ENCODE data around the gene PINK1. TPM values are rescaled to one million over a fixed set of nuclear protein-coding genes. Genes with fewer than 3 reads are reported as not detected.

The PINK1 gene
- total RNA-seq, 1 donor, result 61.3 TPM

DNA sequence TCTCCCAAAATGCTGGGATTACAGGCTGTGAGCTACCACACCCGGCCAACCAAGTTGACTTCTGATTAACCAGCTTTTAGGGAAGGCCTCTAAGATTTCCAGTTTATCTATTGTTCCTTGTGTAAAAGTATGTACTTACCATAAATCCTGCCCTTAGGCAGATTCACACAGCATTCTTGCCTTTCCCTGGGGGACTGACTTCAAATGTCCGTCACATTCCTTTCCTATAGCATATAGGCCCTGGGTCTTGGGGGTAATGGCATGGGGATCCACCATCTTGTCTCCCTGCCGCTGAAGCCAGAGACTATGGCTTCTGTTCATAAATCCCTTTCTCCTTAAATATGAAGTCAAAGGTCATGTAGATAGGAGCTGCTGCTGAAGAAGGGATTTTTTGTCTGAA is 872 bp upstream of the PINK1 start:
- H3K4me3 ChIP-seq (ENCODE audit: low read depth, low read length), result no peak overlapping the region
- TF ChIP-seq, protein P1, sequence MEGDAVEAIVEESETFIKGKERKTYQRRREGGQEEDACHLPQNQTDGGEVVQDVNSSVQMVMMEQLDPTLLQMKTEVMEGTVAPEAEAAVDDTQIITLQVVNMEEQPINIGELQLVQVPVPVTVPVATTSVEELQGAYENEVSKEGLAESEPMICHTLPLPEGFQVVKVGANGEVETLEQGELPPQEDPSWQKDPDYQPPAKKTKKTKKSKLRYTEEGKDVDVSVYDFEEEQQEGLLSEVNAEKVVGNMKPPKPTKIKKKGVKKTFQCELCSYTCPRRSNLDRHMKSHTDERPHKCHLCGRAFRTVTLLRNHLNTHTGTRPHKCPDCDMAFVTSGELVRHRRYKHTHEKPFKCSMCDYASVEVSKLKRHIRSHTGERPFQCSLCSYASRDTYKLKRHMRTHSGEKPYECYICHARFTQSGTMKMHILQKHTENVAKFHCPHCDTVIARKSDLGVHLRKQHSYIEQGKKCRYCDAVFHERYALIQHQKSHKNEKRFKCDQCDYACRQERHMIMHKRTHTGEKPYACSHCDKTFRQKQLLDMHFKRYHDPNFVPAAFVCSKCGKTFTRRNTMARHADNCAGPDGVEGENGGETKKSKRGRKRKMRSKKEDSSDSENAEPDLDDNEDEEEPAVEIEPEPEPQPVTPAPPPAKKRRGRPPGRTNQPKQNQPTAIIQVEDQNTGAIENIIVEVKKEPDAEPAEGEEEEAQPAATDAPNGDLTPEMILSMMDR (IDR thresholded peaks at IDR 0.05; ENCODE audit: insufficient read depth, low read depth, low read length), result no peak
- no peak for DNase-seq (ENCODE audit: low read depth)

- TF ChIP-seq, protein P1 (IDR thresholded peaks at IDR 0.05; ENCODE audit: insufficient read depth, low read depth, low read length), result no peak
- DNase-seq (ENCODE audit: low read depth), result peak; percentile 14
- H3K4me3 ChIP-seq (ENCODE audit: low read depth, low read length), result peak overlapping the region; percentile 81
These were observed 871 bp downstream of the PINK1 start for GRCh38 chr1:20634065-20634593.

- peak overlapping the region; percentile 81 for H3K4me3 ChIP-seq (ENCODE audit: low read depth, low read length)
- TF ChIP-seq, protein P1 (IDR thresholded peaks at IDR 0.05; ENCODE audit: insufficient read depth, low read depth, low read length), result no peak
- DNase-seq (ENCODE audit: low read depth), result peak; percentile 19
These were observed 1.4 kb downstream of the PINK1 start for GRCh38 chr1:20634594-20635084.

GRCh38 chr1:20636785-20637347 is 3.6 kb downstream of the PINK1 start:
- no peak for DNase-seq (ENCODE audit: low read depth)
- H3K4me3 ChIP-seq (ENCODE audit: low read depth, low read length), result no peak overlapping the region
- TF ChIP-seq, protein P1 (IDR thresholded peaks at IDR 0.05; ENCODE audit: insufficient read depth, low read depth, low read length), result no peak

- H3K4me3 ChIP-seq (ENCODE audit: low read depth, low read length), result no peak overlapping the region
- DNase-seq (ENCODE audit: low read depth), result peak; percentile 61
- TF ChIP-seq, protein P1 (IDR thresholded peaks at IDR 0.05; ENCODE audit: insufficient read depth, low read depth, low read length), result peak; percentile 84
These were observed 6.9 kb downstream of the PINK1 start for GRCh38 chr1:20640183-20640597.

DNA sequence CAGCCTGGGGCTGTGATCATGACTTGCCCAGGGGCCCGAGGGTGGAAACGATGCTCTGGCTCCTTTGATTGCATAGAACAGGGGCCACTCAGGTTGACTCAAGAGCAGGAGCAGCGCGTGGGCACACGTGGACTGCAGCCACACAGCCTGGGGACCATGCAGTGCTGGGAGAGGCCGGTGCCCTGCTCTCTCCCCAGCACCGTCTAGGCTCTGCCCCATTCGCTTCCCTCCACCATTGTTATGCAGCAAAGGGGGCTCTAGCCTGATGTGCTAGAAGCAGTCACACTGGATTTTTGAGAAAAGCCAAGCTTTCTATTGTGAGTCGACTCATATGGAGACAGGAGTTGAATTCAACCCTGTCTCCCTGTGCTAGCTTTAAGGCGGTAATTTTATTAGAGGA is 8.7 kb downstream of the PINK1 start:
- DNase-seq (ENCODE audit: low read depth), result no peak
- H3K4me3 ChIP-seq (ENCODE audit: low read depth, low read length), result no peak overlapping the region
- TF ChIP-seq, protein P1 (IDR thresholded peaks at IDR 0.05; ENCODE audit: insufficient read depth, low read depth, low read length), result no peak

All from fibroblast of villous mesenchyme (primary cell).